H9 (cell line): ENCODE results near the gene CCND2. TPM values are rescaled to one million over a fixed set of nuclear protein-coding genes. Genes with fewer than 3 reads are reported as not detected.
A peak's percentile ranks its signal among the peaks of the same experiment; 100 is the strongest.

Experiments used
- DNase-seq: peaks from one replicate; pipeline ENCODE4 v3.0.0-alpha.2; 2017
- H2AFZ ChIP-seq: one replicate; pipeline ENCODE4 v1.6.1; 2013; ENCODE audit warnings: mild to moderate bottlenecking, low read length, control low read depth, moderate library complexity
- H2AK5ac ChIP-seq: 2 replicates; pipeline ENCODE4 v1.6.1; 2013; ENCODE audit warnings: low read length, control low read depth, mixed read lengths; ENCODE audit not compliant: insufficient read length
- H2BK120ac ChIP-seq: one replicate; pipeline ENCODE4 v1.6.1; 2013; ENCODE audit warnings: low read depth, mild to moderate bottlenecking, low read length, control low read depth, inconsistent platforms; ENCODE audit not compliant: poor library complexity, severe bottlenecking
- H2BK12ac ChIP-seq: 2 replicates; pipeline ENCODE4 v1.6.1; 2013; ENCODE audit warnings: low read length, control low read depth, mixed read lengths, low read depth; ENCODE audit not compliant: insufficient read length
- H2BK15ac ChIP-seq: 2 replicates; pipeline ENCODE4 v1.6.1; 2013; ENCODE audit warnings: low read depth, low read length, control low read depth
- H2BK20ac ChIP-seq: one replicate; pipeline ENCODE4 v1.6.1; 2013; ENCODE audit warnings: low read depth, mild to moderate bottlenecking, low read length, control low read depth, inconsistent platforms; ENCODE audit not compliant: poor library complexity, severe bottlenecking
- H2BK5ac ChIP-seq: 2 replicates; pipeline ENCODE4 v1.6.1; 2013; ENCODE audit warnings: low read length, control low read depth, mixed read lengths; ENCODE audit not compliant: insufficient read length
- H3K14ac ChIP-seq: 2 replicates; pipeline ENCODE4 v1.6.1; 2013; ENCODE audit warnings: low read length, control low read depth; ENCODE audit not compliant: insufficient read depth
- H3K18ac ChIP-seq: 2 replicates; pipeline ENCODE4 v1.6.1; 2013; ENCODE audit warnings: low read depth, mild to moderate bottlenecking, mixed read lengths, low read length, control low read depth; ENCODE audit not compliant: insufficient read length
- H3K23ac ChIP-seq: 2 replicates; pipeline ENCODE4 v1.6.1; 2013; ENCODE audit warnings: low read length, control low read depth, mixed read lengths, low read depth; ENCODE audit not compliant: insufficient read length
- H3K23me2 ChIP-seq: 2 replicates; pipeline ENCODE4 v1.6.1; 2013; ENCODE audit warnings: low read depth, mild to moderate bottlenecking, mixed read lengths, low read length, control low read depth; ENCODE audit not compliant: insufficient read length, poor library complexity, severe bottlenecking
- H3K27ac ChIP-seq: 2 replicates; pipeline ENCODE4 v1.5.1; 2013; ENCODE audit warnings: low read length, control low read depth, mixed read lengths, low read depth; ENCODE audit not compliant: insufficient read length
- H3K27me3 ChIP-seq: 2 replicates; pipeline ENCODE4 v1.6.1; 2013; ENCODE audit warnings: low read length, control low read depth, inconsistent platforms; ENCODE audit not compliant: insufficient read depth
- H3K4ac ChIP-seq: 2 replicates; pipeline ENCODE4 v1.6.1; 2013; ENCODE audit warnings: low read depth, mild to moderate bottlenecking, control low read depth, inconsistent platforms, low read length, moderate library complexity
- H3K4me1 ChIP-seq: 2 replicates; pipeline ENCODE4 v1.6.1; 2013; ENCODE audit warnings: low read length, control low read depth, inconsistent platforms; ENCODE audit not compliant: insufficient read depth
- H3K4me2 ChIP-seq: 2 replicates; pipeline ENCODE4 v1.6.1; 2013; ENCODE audit warnings: low read length, control low read depth, mixed read lengths; ENCODE audit not compliant: insufficient read length, insufficient read depth
- H3K56ac ChIP-seq: 2 replicates; pipeline ENCODE4 v1.6.1; 2013; ENCODE audit warnings: low read depth, mild to moderate bottlenecking, mixed read lengths, low read length, control low read depth; ENCODE audit not compliant: insufficient read length
- H3K79me1 ChIP-seq: 2 replicates; pipeline ENCODE4 v1.6.1; 2013; ENCODE audit warnings: low read depth, mild to moderate bottlenecking, moderate library complexity, low read length, control low read depth, inconsistent platforms; ENCODE audit not compliant: insufficient read depth, poor library complexity, severe bottlenecking
- H3K79me2 ChIP-seq: 2 replicates; pipeline ENCODE4 v1.6.1; 2013; ENCODE audit warnings: low read length, control low read depth, inconsistent platforms; ENCODE audit not compliant: insufficient read depth
- H3K9ac ChIP-seq: 2 replicates; pipeline ENCODE4 v1.6.1; 2013; ENCODE audit warnings: low read length, control low read depth, mixed read lengths; ENCODE audit not compliant: insufficient read length; ENCODE audit errors: extremely low read depth
- H3K9me3 ChIP-seq: one replicate; pipeline ENCODE4 v1.6.1; 2013; ENCODE audit warnings: low read depth, low read length, inconsistent platforms; ENCODE audit not compliant: control insufficient read depth
- H3T11ph ChIP-seq: one replicate; pipeline ENCODE4 v1.6.1; 2013; ENCODE audit warnings: mild to moderate bottlenecking, low read length, control low read depth, inconsistent platforms
- H4K20me1 ChIP-seq: one replicate; pipeline ENCODE4 v1.6.1; 2013; ENCODE audit not compliant: control insufficient read depth, insufficient read length, insufficient read depth
- H4K5ac ChIP-seq: 2 replicates; pipeline ENCODE4 v1.6.1; 2013; ENCODE audit warnings: low read depth, mild to moderate bottlenecking, mixed read lengths, low read length, control low read depth; ENCODE audit not compliant: insufficient read length
- H4K8ac ChIP-seq: replicated peaks from 2 replicates; pipeline ENCODE4 v1.6.1; 2013; ENCODE audit warnings: low read length, control low read depth, mixed read lengths, low read depth; ENCODE audit not compliant: insufficient read length
- H4K91ac ChIP-seq: 2 replicates; pipeline ENCODE4 v1.6.1; 2013; ENCODE audit warnings: low read depth, mild to moderate bottlenecking, moderate library complexity, mixed read lengths, low read length, control low read depth; ENCODE audit not compliant: insufficient read length
- H3K27ac Mint-ChIP-seq, 3 experiments: 2 replicates in 2 of 3; 3 replicates in 1 of 3; pipeline ENCODE4 v1.8.0; 2020 to 2021; ENCODE audit warnings: mixed read lengths in 3 of 3, mild to moderate bottlenecking in 1 of 3, moderate library complexity in 1 of 3
- H3K27me3 Mint-ChIP-seq: 2 replicates; pipeline ENCODE4 v1.8.0; 2021; ENCODE audit warnings: low read depth, mild to moderate bottlenecking, moderate library complexity, mixed read lengths
- H3K36me3 Mint-ChIP-seq, 3 experiments: 2 replicates in 2 of 3; 3 replicates in 1 of 3; pipeline ENCODE4 v1.8.0; 2020 to 2021; ENCODE audit warnings: low read depth in 3 of 3, mixed read lengths in 3 of 3; ENCODE audit not compliant: insufficient read depth in 1 of 3
- H3K4me1 Mint-ChIP-seq, 2 experiments: 2 replicates each; pipeline ENCODE4 v1.8.0; 2020; ENCODE audit warnings: mixed read lengths in 2 of 2
- H3K4me3 Mint-ChIP-seq, 2 experiments: 2 replicates in 1 of 2; 3 replicates in 1 of 2; pipeline ENCODE4 v1.8.0; 2020 to 2021; ENCODE audit warnings: mild to moderate bottlenecking in 2 of 2, mixed read lengths in 2 of 2, moderate library complexity in 1 of 2
- H3K9me3 Mint-ChIP-seq, 2 experiments: 2 replicates in 1 of 2; 3 replicates in 1 of 2; pipeline ENCODE4 v1.8.0; 2020; ENCODE audit warnings: mild to moderate bottlenecking in 2 of 2, mixed read lengths in 2 of 2, moderate library complexity in 1 of 2
- WGBS: extraction: QIAGEN DNeasy Blood & Tissue Kit; methylation state at CpG from one replicate; pipeline ENCODE4 v1.1.7; 2013; ENCODE audit warnings: missing lambda C conversion rate, low lambda C conversion rate, mixed read lengths; ENCODE audit not compliant: insufficient read length; ENCODE audit errors: extremely low coverage; 5-methylcytosine and 5-hydroxymethylcytosine counted together
- total RNA-seq: library from RNA; stranded (reverse); gene quantifications from 2 replicates; pipeline ENCODE4 v1.2.1, GENCODE V29; 2021
- TF ChIP-seq, protein P1 (sequence below): fragments of 200-600 bp; sonication (generic); conservative IDR thresholded peaks from 3 replicates; pipeline ENCODE4 v1.8.0; 2021; ENCODE audit warnings: antibody characterized with exemption, mild to moderate bottlenecking

CCND2 gene
- total RNA-seq, 1 experiment from 2014 or later: 104 TPM

DNA sequence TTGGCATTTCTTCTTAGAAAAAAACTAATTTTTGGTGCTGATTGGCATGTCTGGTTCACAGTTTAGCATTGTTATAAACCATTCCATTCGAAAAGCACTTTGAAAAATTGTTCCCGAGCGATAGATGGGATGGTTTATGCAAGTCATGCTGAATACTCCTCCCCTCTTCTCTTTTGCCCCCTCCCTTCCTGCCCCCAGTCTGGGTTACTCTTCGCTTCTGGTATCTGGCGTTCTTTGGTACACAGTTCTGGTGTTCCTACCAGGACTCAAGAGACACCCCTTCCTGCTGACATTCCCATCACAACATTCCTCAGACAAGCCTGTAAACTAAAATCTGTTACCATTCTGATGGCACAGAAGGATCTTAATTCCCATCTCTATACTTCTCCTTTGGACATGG lies 27.3 kb downstream of the CCND2 start:
- H2AK5ac ChIP-seq: no peak overlapping the region
- H3K23me2 ChIP-seq: no peaks in the 10 kb centered on the region
- H4K8ac ChIP-seq: no peak overlapping the region
- H2BK5ac ChIP-seq: no peak overlapping the region
- H3K4me2 ChIP-seq: no peak overlapping the region
- H2BK20ac ChIP-seq: no peak overlapping the region
- H3K4ac ChIP-seq: no peak overlapping the region
- H2AFZ ChIP-seq: no peak overlapping the region
- H3K4me1 Mint-ChIP-seq: no peaks in the 10 kb centered on the region
- no peak overlapping the region for H4K91ac ChIP-seq
- H3K27ac ChIP-seq: no peak overlapping the region
- H3K56ac ChIP-seq: no peak overlapping the region
- no CpG with 5 or more reads among the region's 5 CpGs for WGBS
- no peak overlapping the region for H2BK15ac ChIP-seq
- H4K5ac ChIP-seq: no peak overlapping the region
- no peaks in the 10 kb centered on the region for H4K20me1 ChIP-seq
- H3K4me3 Mint-ChIP-seq: no peak overlapping the region
- no peak overlapping the region for H2BK12ac ChIP-seq
- no peaks in the 10 kb centered on the region for H3K9me3 ChIP-seq
- DNase-seq: no peak
- no peak overlapping the region for H3K23ac ChIP-seq
- no peak overlapping the region for H2BK120ac ChIP-seq
- H3T11ph ChIP-seq: no peak overlapping the region
- peaks cover 46 to 91% (median 76%) of the 10 kb centered on the region in 3 experiments for H3K36me3 Mint-ChIP-seq
- no peaks in the 10 kb centered on the region for H3K27me3 Mint-ChIP-seq
- H3K79me2 ChIP-seq: peaks cover 3% of the 10 kb centered on the region; the same call in 1 of the 2 replicates
- no peaks in the 10 kb centered on the region for H3K27me3 ChIP-seq
- H3K14ac ChIP-seq: no peak overlapping the region
- H3K27ac Mint-ChIP-seq: peak overlapping the region in 1 of 3 experiments; percentile 59; a peak in 2 of 7 replicates
- H3K4me1 ChIP-seq: no peaks in the 10 kb centered on the region
- H3K9ac ChIP-seq: no peak overlapping the region
- no peaks in the 10 kb centered on the region for H3K9me3 Mint-ChIP-seq
- H3K18ac ChIP-seq: no peak overlapping the region
- TF ChIP-seq, protein P1, sequence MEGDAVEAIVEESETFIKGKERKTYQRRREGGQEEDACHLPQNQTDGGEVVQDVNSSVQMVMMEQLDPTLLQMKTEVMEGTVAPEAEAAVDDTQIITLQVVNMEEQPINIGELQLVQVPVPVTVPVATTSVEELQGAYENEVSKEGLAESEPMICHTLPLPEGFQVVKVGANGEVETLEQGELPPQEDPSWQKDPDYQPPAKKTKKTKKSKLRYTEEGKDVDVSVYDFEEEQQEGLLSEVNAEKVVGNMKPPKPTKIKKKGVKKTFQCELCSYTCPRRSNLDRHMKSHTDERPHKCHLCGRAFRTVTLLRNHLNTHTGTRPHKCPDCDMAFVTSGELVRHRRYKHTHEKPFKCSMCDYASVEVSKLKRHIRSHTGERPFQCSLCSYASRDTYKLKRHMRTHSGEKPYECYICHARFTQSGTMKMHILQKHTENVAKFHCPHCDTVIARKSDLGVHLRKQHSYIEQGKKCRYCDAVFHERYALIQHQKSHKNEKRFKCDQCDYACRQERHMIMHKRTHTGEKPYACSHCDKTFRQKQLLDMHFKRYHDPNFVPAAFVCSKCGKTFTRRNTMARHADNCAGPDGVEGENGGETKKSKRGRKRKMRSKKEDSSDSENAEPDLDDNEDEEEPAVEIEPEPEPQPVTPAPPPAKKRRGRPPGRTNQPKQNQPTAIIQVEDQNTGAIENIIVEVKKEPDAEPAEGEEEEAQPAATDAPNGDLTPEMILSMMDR: no peak
- H3K79me1 ChIP-seq: peaks cover 4% of the 10 kb centered on the region
